WTC11 (cell line): ENCODE results near the gene ARCN1. TPM values are rescaled to one million over a fixed set of nuclear protein-coding genes. Genes with fewer than 3 reads are reported as not detected.

Experiments
- microRNA-seq: library from miRNA; unstranded; fragments of <30 nt; microRNA quantifications from one replicate; pipeline ENCODE4 v1.2.0, GENCODE V29; 2022; ENCODE audit warnings: borderline number of aligned reads
- total RNA-seq: library from RNA; stranded (reverse); gene quantifications from 3 replicates; pipeline ENCODE4 v1.2.3, GENCODE V29; 2021

ARCN1 gene
- total RNA-seq, 1 experiment from 2014 or later = 154 TPM

Small RNAs within 50 kb of the gene (microRNA-seq; reads per million reads assigned to microRNA genes)
- gene MIR6716 = not detected

Other genes with a start within 250 kb of the ARCN1 start
- 0.33 to 1.3 TPM (median 0.89 TPM) in 3 replicates for gene CD3D, start 229.7 kb upstream of the ARCN1 start, total RNA-seq
- gene CD3G, start 228.1 kb upstream of the ARCN1 start, total RNA-seq = 0.20 to 0.27 TPM (median 0.23 TPM) in 3 replicates
- gene UBE4A, start 212.8 kb upstream of the ARCN1 start, total RNA-seq = 28.9 to 31.7 TPM (median 31.0 TPM) in 3 replicates
- gene ATP5MG, start 170.8 kb upstream of the ARCN1 start, total RNA-seq = 236 to 251 TPM (median 239 TPM) in 3 replicates
- 54.0 to 59.1 TPM (median 54.8 TPM) in 3 replicates for gene KMT2A, start 135.9 kb upstream of the ARCN1 start, total RNA-seq
- gene TTC36, start 44.9 kb upstream of the ARCN1 start, total RNA-seq = 0.70 to 0.78 TPM (median 0.71 TPM) in 3 replicates
- gene TMEM25, start 41.2 kb upstream of the ARCN1 start, total RNA-seq = 19.1 to 21.6 TPM (median 19.7 TPM) in 3 replicates
- 6.2 to 11.1 TPM (median 10.9 TPM) in 3 replicates for gene IFT46, start 6.5 kb upstream of the ARCN1 start, total RNA-seq
- 70.4 to 83.1 TPM (median 71.5 TPM) in 3 replicates for gene PHLDB1, start 35.2 kb downstream of the ARCN1 start, total RNA-seq
- 0.09 TPM in 1 of 3 replicates, not detected in the others for gene TREH, start 107.2 kb downstream of the ARCN1 start, total RNA-seq
- gene DDX6, start 218.8 kb downstream of the ARCN1 start, total RNA-seq = 151 to 167 TPM (median 166 TPM) in 3 replicates